HG03175 (cell line): ENCODE results near the gene EIF3C.
"Not testable (repeated sequence)": the region's sequence is repeated elsewhere in the genome, so short reads cannot be mapped to it uniquely, and the experiment has no call there.

Source experiments
- ATAC-seq: cut with Tn5 transposase; IDR thresholded peaks from one replicate; pipeline ENCODE4 v1.9.1; 2021; ENCODE audit warnings: mild to moderate bottlenecking, moderate library complexity; ENCODE audit not compliant: unreplicated experiment

The EIF3C gene

DNA sequence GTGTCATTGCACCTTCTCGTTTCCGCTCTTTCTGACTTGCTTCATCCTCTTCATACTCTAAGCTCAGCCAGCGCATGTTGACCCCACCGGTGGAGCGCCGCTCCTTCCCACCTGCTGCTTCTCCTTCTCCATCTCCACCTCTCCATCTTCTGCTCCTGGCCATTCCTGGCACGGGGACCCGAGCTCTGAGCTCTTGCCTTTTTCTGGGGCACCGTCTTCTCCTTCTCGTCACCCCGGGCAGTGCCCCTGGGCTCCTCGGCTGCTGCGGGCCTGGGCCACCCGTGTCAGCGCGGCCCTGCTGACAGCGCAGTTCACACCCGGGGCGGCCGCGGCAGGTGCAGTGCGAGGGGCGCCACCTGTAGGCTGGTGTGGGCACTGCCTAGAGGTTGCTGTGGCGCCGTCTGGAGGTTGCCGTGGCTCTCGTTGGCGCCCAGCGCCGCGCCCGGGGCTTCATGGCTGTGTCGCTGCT is 38.8 kb downstream of the EIF3C start:
- ATAC-seq = peak; percentile 89

- ATAC-seq = peak; percentile 36
These were observed 39.3 kb downstream of the EIF3C start for GRCh38 chr16:28750469-28751067.

DNA sequence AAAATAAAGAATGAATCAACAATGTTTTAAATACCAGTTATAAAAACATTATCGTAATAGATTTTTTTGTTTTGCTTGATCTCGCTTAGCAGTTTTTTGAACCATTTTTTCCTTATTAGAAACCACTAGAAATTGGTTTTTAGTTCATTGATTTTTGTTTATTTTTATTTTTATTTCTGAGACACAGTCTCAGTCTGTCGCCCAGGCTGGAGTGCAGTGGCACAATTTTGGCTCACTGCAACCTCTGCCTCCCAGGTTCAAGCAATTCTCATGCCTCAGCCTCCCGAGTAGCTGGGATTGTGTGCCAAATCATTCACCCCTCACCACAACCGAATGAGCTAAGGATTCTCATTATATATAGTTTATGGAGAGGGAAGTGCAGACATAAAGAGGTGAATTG is 40.2 kb downstream of the EIF3C start, which contains the start of gene NPIPB9:
Gene NPIPB9 (plus strand): TSS at position 301 of the 400 bp plus-strand sequence.
- not testable (repeated sequence) for ATAC-seq

DNA sequence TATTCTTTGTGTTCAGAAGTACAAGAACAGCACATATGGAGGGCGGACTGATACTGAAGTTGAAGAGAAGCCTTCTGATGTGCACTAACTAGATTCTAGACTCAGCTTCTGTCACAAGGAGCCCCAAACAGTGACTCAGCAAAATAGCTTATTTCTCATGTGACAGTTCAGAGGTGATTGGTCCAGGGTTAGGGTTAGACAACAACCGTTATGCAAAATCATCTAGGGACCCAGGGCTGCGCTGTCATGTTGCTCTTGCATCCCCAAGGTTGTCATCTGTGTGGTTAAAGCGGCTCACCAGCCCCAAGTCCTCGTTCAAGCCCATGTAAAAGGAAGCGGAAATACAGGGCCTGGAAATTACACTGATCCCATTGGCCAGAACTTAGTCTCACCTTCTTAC is 70.4 kb downstream of the EIF3C start:
- not testable (repeated sequence) for ATAC-seq

DNA sequence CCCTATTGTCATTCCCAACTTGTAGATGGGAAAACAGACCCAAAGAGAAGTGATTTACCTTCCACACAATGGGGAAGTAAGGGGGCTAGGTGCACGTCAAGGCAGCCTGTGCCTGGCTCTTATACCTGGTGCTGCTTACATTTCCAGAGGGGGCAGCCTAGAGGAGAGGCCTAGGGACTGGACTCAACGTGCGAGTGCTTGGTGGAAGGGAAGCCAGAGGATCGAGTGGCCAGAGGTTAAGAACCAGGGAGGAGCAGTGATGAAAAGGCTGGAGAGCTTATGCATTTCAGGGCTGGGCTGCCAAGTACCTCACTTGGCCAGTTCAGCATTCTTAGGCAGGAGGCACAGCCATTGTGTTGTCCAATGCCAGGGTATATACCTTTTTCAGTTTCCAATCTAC is 71.1 kb downstream of the EIF3C start:
- not testable (repeated sequence) for ATAC-seq
